ENCODE data around the gene MRPS7.

MRPS7 gene

GRCh38 chr17:75315541-75316243 is 54.0 kb downstream of the MRPS7 start:
- no peak for DNase-seq
